NCI-H2107 treated with DMSO at 0.1 percent for 48 hours (cell line): ENCODE data around the gene OXLD1.
"Not testable (repeated sequence)": the region's sequence is repeated elsewhere in the genome, so short reads cannot be mapped to it uniquely, and the experiment has no call there.

Source experiments
- DNase-seq: peaks from one replicate; lab custom pipeline; 2025; ENCODE audit not compliant: unreplicated experiment; lab: John Stamatoyannopoulos, UW

Gene OXLD1

GRCh38 chr17:81621494-81622130 lies 44.8 kb downstream of the OXLD1 start:
- DNase-seq = no peak

- not testable (repeated sequence) for DNase-seq
Observed at GRCh38 chr17:81618307-81618706, 48.1 kb downstream of the OXLD1 start.

DNA sequence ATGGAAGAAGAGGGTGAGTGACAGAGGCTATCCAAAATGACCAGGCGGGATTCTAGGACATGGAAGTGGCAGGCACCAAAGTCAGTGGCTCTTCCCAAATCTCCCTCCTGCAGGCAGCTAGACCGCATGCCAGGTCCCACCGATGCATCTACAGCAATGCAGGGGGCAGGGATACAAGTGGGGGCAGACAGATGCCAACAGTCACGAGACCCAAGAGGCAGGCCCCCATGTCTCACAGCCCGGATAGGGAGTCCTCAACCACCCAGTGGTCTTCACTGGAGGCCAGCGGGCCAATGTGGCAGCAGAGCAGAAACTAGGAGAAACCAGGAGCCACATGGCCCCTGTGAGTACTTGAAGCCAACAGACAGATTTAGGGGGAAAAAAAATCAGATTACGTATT lies 49.5 kb downstream of the OXLD1 start:
- no peak for DNase-seq

DNA sequence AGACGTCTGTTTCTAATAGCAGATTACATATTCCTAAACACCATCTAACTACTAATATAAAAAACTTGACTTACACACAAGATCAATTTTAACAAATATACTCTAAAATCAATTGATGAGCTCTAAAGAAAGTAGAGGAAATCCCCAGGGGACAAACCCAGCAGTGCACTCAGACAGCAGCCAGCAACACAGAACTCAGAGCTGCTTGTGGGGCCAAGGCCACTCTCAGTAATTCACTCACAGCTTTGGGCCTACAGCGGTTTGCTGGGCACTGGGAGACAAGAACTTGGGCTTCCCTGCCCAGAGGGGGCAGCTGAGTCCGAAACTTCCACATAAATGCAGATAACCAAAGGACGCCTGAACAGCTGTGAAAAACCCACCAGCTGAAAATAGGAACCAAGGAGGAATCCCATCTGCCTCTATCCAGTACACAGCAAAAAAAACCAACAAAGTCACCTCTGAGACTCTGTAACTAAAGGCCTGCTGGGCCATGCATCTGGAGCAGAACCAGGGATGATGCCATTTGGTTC lies 50.9 kb downstream of the OXLD1 start:
- DNase-seq = no peak
